Liver (tissue), 9 donors: ENCODE measurements around the gene GNPNAT1. TPM values are rescaled to one million over a fixed set of nuclear protein-coding genes. Genes with fewer than 3 reads are reported as not detected.

Experiments
- DNase-seq: peaks from one replicate; pipeline ENCODE4 v3.0.0-alpha.2; 2017; ENCODE audit warnings: low spot score
- H3K27ac ChIP-seq, 2 donors: one replicate each; pipeline ENCODE4 v1.7.0; 2013; ENCODE audit warnings: inconsistent platforms in 2 of 2, low read length in 2 of 2, control low read depth in 1 of 2, low read depth in 1 of 2, mild to moderate bottlenecking in 1 of 2
- H3K27me3 ChIP-seq, 4 donors: one replicate each; pipeline versions ENCODE4 v1.6.1 to v1.7.0; 2013; ENCODE audit warnings: low read length in 3 of 4, inconsistent platforms in 1 of 4, mild to moderate bottlenecking in 1 of 4, moderate library complexity in 1 of 4; ENCODE audit not compliant: control insufficient read depth in 4 of 4, insufficient read depth in 4 of 4
- H3K36me3 ChIP-seq, 4 donors: one replicate each; pipeline versions ENCODE4 v1.6.1 to v1.7.0; 2013; ENCODE audit warnings: low read length in 3 of 4, mild to moderate bottlenecking in 3 of 4, low read depth in 1 of 4, moderate library complexity in 1 of 4; ENCODE audit not compliant: control insufficient read depth in 4 of 4, insufficient read depth in 3 of 4
- H3K4me1 ChIP-seq, 4 donors: one replicate each; pipeline versions ENCODE4 v1.6.1 to v1.7.0; 2013; ENCODE audit warnings: low read length in 3 of 4, mild to moderate bottlenecking in 3 of 4, moderate library complexity in 1 of 4; ENCODE audit not compliant: control insufficient read depth in 4 of 4, insufficient read depth in 4 of 4
- H3K4me3 ChIP-seq, 3 donors: one replicate each; pipeline versions ENCODE4 v1.6.1 to v1.7.0; 2013; ENCODE audit warnings: low read length in 3 of 3, control low read depth in 1 of 3, low read depth in 1 of 3, mild to moderate bottlenecking in 1 of 3
- H3K9ac ChIP-seq, 2 donors: one replicate each; pipeline ENCODE4 v1.7.0; 2013; ENCODE audit warnings: low read length in 2 of 2, mild to moderate bottlenecking in 2 of 2, moderate library complexity in 2 of 2, control low read depth in 1 of 2, low read depth in 1 of 2
- H3K9me3 ChIP-seq, 4 donors: one replicate each; pipeline versions ENCODE4 v1.6.1 to v1.7.0; 2013; ENCODE audit warnings: low read length in 3 of 4; ENCODE audit not compliant: control insufficient read depth in 4 of 4
- EGR1 ChIP-seq, 2 donors: IDR thresholded peaks; 2 replicates each; pipeline ENCODE4 v1.6.1; 2016 to 2018; ENCODE audit warnings: antibody characterized with exemption in 2 of 2, low read depth in 2 of 2
- FOXA1 ChIP-seq: IDR thresholded peaks from 2 replicates; pipeline ENCODE4 v1.6.1; 2016; ENCODE audit warnings: antibody characterized with exemption
- GABPA ChIP-seq, 2 donors: IDR thresholded peaks in 1 of 2; conservative IDR thresholded peaks in 1 of 2; 2 replicates each; pipeline ENCODE4 v1.6.1; 2016; ENCODE audit warnings: antibody characterized with exemption in 2 of 2, mild to moderate bottlenecking in 1 of 2, moderate library complexity in 1 of 2
- HNF4G ChIP-seq: IDR thresholded peaks from 2 replicates; pipeline ENCODE4 v1.6.1; 2016; ENCODE audit warnings: antibody characterized with exemption
- JUND ChIP-seq, 2 donors: IDR thresholded peaks; 2 replicates each; pipeline ENCODE4 v1.6.1; 2016; ENCODE audit warnings: antibody characterized with exemption in 2 of 2
- MAX ChIP-seq: IDR thresholded peaks from 2 replicates; pipeline ENCODE4 v1.6.1; 2016; ENCODE audit warnings: antibody characterized with exemption
- NR2F2 ChIP-seq: IDR thresholded peaks from 2 replicates; pipeline ENCODE4 v1.6.1; 2016; ENCODE audit warnings: antibody characterized with exemption
- RAD21 ChIP-seq, 2 donors: IDR thresholded peaks; 2 replicates each; pipeline ENCODE4 v1.6.1; 2016; ENCODE audit warnings: antibody characterized with exemption in 2 of 2, mild to moderate bottlenecking in 2 of 2
- RXRA ChIP-seq, 2 donors: IDR thresholded peaks; 2 replicates each; pipeline ENCODE4 v1.6.1; 2017 to 2018; ENCODE audit warnings: antibody characterized with exemption in 2 of 2, mild to moderate bottlenecking in 1 of 2
- SP1 ChIP-seq: IDR thresholded peaks from 2 replicates; pipeline ENCODE4 v1.6.1; 2018; ENCODE audit warnings: antibody characterized with exemption, mild to moderate bottlenecking
- TAF1 ChIP-seq: conservative IDR thresholded peaks from 2 replicates; pipeline ENCODE4 v1.6.1; 2016; ENCODE audit warnings: antibody characterized with exemption, mild to moderate bottlenecking
- YY1 ChIP-seq: IDR thresholded peaks from 2 replicates; pipeline ENCODE4 v1.6.1; 2016; ENCODE audit warnings: antibody characterized with exemption, mild to moderate bottlenecking
- WGBS: extraction: QIAGEN DNeasy Blood & Tissue Kit; methylation state at CpG from one replicate; pipeline ENCODE4 v1.1.7; 2013; 5-methylcytosine and 5-hydroxymethylcytosine counted together
- polyA plus RNA-seq, 2 donors: library from polyadenylated mRNA; stranded (reverse) in 1 of 2; unstranded in 1 of 2; fragments of 200-250 nt in 1 of 2; fragments of >200 nt in 1 of 2; fragmentation: Nextera tagmentation in 1 of 2; extraction: Ambion mirVana in 1 of 2; gene quantifications; one replicate each; pipeline versions ENCODE4 v1.2.1 to v1.2.3, GENCODE V29; 2013 to 2015
- total RNA-seq, 2 donors: library from RNA; depleted of rRNA; stranded (reverse); fragments of >200 nt; gene quantifications; one replicate each; pipeline ENCODE4 v1.2.3, GENCODE V29; 2014
- TF ChIP-seq, protein P1 (sequence below): fragments of 150-350 bp; IDR thresholded peaks from 2 replicates; pipeline ENCODE4 v1.5.1; 2017; ENCODE audit warnings: improper control_type of control experiment, low read depth, low read length; ENCODE audit not compliant: missing input control
- TF ChIP-seq, protein P2 (sequence below): IDR thresholded peaks from 2 replicates; pipeline ENCODE4 v1.6.1; 2016; ENCODE audit warnings: antibody characterized with exemption
- TF ChIP-seq, protein P3 (sequence below): IDR thresholded peaks from 2 replicates; pipeline ENCODE4 v1.6.1; 2016; ENCODE audit warnings: antibody characterized with exemption
- donor health status: healthy.
- donor health status: healthy.
- donor health status: healthy.
- donor health status: healthy.
- donor health status: healthy.

The GNPNAT1 gene
- total and polyA plus RNA-seq, 4 donors: 24.9 to 50.9 (median 27.2) TPM

DNA sequence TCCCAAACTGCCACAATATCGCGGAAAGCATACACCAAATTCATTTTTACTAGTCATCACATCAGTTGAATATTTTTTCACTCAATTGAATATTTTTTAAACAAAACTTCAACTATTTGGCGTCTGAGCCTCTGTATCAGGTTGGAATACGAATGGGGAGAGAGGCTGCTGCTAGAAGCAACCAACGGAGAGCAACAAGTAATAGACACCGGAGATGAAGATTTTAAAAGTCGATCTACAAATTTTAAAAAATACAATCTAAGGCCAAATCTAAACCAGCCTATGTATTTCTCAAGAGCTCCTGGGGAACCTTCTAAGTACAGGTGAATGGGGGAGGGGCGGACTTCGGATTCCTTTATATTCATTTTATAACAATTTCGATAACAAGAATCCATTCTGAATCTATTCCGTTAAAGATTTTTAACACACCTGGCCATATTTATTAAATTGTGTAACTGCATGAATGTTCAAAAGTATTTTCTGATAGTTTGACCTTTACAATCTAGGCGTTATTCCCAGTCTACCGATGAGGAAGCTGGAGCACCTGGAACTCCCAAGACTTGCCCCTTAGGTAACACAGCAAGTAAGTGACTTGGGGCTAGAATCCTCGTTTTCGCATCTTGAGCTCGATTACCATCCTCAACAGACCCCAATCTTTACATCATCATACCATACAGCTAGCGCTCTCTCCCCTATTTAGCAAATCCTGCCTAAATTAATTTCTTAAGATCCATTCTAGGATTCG lies 1.2 kb downstream of the GNPNAT1 start (continued):
- TF ChIP-seq, protein P1, sequence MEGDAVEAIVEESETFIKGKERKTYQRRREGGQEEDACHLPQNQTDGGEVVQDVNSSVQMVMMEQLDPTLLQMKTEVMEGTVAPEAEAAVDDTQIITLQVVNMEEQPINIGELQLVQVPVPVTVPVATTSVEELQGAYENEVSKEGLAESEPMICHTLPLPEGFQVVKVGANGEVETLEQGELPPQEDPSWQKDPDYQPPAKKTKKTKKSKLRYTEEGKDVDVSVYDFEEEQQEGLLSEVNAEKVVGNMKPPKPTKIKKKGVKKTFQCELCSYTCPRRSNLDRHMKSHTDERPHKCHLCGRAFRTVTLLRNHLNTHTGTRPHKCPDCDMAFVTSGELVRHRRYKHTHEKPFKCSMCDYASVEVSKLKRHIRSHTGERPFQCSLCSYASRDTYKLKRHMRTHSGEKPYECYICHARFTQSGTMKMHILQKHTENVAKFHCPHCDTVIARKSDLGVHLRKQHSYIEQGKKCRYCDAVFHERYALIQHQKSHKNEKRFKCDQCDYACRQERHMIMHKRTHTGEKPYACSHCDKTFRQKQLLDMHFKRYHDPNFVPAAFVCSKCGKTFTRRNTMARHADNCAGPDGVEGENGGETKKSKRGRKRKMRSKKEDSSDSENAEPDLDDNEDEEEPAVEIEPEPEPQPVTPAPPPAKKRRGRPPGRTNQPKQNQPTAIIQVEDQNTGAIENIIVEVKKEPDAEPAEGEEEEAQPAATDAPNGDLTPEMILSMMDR: no peak
- TF ChIP-seq, protein P2, sequence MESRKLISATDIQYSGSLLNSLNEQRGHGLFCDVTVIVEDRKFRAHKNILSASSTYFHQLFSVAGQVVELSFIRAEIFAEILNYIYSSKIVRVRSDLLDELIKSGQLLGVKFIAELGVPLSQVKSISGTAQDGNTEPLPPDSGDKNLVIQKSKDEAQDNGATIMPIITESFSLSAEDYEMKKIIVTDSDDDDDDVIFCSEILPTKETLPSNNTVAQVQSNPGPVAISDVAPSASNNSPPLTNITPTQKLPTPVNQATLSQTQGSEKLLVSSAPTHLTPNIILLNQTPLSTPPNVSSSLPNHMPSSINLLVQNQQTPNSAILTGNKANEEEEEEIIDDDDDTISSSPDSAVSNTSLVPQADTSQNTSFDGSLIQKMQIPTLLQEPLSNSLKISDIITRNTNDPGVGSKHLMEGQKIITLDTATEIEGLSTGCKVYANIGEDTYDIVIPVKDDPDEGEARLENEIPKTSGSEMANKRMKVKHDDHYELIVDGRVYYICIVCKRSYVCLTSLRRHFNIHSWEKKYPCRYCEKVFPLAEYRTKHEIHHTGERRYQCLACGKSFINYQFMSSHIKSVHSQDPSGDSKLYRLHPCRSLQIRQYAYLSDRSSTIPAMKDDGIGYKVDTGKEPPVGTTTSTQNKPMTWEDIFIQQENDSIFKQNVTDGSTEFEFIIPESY: no peak
- TF ChIP-seq GABPA (IDR thresholded peaks at IDR 0.05 in 1 of 2, conservative IDR thresholded peaks at IDR 0.05 in 1 of 2) (no peak), HNF4G (no peak), TAF1 (no peak), NR2F2 (no peak), SP1 (no peak)

DNA sequence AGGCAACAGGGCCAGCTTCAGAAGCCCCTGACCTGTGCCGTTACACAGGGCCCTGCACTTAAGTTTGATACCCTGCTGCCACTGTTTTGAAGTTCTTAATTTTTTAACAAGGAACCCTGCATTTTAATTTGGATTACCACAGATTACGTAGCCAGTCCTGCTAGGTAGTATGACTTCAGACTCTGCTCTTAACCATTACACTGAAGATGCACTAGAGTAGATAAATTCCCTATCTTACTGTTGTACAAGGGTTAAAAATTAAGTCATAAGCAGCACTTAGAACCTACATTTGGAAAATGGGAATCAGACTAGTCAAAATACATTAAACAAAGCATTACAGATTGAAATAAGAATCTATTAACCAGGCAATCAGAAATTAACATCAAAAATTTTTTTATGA lies 2.3 kb downstream of the GNPNAT1 start:
- Histone ChIP-seq H3K36me3 (no peaks in the 10 kb centered on the region), H3K4me1 (peaks cover 3 to 18% (median 16%) of the 10 kb centered on the region in 4 donors), H3K27ac (no peak overlapping the region), H3K9ac (peak overlapping the region; percentile 50 to 94), H3K27me3 (no peaks in the 10 kb centered on the region), H3K9me3 (no peaks in the 10 kb centered on the region), H3K4me3 (peak overlapping the region; percentile 23 to 89 (median 71))
- no peak for DNase-seq
- 46% methylated on average over 2 of the region's 2 CpGs for WGBS
- no peak for TF ChIP-seq RAD21 (IDR thresholded peaks at IDR 0.05)
- no peak for TF ChIP-seq GABPA (IDR thresholded peaks at IDR 0.05 in 1 of 2, conservative IDR thresholded peaks at IDR 0.05 in 1 of 2)
- TF ChIP-seq FOXA1: no peak
- TF ChIP-seq RXRA (IDR thresholded peaks at IDR 0.05): no peak
- TF ChIP-seq EGR1 (IDR thresholded peaks at IDR 0.05; ENCODE audit: low read depth in 2 of 2): no peak

- Histone ChIP-seq H3K9ac (no peak overlapping the region), H3K4me3 (no peak overlapping the region), H3K9me3 (no peaks in the 10 kb centered on the region), H3K36me3 (peaks cover 0 to 2% (median 0%) of the 10 kb centered on the region in 4 donors), H3K27ac (no peak overlapping the region), H3K27me3 (no peaks in the 10 kb centered on the region), H3K4me1 (peaks cover 0 to 19% (median 14%) of the 10 kb centered on the region in 4 donors)
- DNase-seq: no peak
- TF ChIP-seq YY1 (no peak), FOXA1 (no peak), NR2F2 (no peak), EGR1 (IDR thresholded peaks at IDR 0.05; ENCODE audit: low read depth in 2 of 2) (no peak), JUND (IDR thresholded peaks at IDR 0.05) (no peak), MAX (no peak), HNF4G (no peak), TAF1 (no peak)
- TF ChIP-seq, protein P2: no peak
- TF ChIP-seq, protein P1: no peak
- TF ChIP-seq, protein P3, sequence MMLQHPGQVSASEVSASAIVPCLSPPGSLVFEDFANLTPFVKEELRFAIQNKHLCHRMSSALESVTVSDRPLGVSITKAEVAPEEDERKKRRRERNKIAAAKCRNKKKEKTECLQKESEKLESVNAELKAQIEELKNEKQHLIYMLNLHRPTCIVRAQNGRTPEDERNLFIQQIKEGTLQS: no peak
Measured at GRCh38 chr14:52786887-52787286, 4.5 kb downstream of the GNPNAT1 start.
